NCI-H1694 treated with DMSO at 0.1 percent for 48 hours (cell line): ENCODE data around the gene WSCD2.

Experiments used
- DNase-seq: peaks from one replicate; lab custom pipeline; 2025; lab: John Stamatoyannopoulos, UW

Gene WSCD2

GRCh38 chr12:108268397-108268796 lies 139.3 kb downstream of the WSCD2 start:
- no peak for DNase-seq

DNA sequence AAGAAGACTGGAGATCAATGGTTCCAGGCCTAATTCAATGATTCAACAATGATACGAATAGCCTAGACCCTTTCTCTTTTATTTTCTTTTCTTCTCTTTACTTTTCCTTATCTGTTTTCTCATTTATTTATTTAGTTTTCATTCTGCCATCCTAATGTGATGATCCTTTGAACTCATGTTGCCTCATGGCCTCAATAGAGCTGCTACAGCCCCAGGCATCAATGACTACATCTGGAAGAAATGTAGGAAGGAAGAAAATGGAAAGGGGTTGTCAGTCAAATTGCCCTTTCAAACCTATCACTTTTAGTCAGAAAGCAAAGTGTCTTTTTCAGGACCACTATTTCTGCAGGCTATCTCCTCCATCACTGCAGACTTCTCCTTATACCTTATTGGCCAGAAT lies 140.1 kb downstream of the WSCD2 start:
- no peak for DNase-seq

DNA sequence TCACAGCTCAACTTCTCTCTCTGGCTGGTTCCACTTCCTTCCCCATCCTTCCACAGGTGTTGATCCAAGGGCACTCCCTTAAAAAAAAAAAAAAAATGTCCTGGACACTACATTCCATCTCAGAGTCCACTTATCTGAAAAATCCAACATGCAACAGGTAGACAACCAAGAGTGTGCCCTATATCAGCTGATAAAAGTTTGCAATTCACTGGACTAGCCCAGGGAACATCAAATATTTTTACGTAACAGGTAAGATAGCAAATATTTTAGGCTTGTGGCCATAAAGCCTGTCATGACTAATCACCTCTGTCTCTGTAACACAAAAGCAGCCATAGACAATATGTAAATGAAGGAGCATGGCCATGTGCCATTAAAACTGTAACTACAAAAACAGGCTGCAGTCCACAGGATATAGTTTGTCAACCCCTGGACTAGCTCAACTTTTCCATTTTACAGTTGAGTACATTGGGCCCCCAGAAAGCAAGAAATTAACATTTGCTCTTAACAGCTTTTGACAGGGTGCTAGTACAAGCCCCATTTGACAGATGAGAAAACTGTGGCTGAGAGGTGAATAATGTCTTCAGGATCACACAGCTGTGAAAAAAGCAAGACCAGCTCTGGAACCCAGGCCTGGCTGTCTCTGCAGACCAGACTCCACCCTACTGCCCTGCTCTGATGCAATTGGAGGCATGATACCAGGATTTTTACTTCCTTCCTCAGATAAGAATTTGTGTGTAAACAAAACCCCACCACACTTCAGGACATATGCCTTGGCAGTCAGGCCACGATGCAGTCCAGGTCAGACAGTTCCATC lies 141.2 kb downstream of the WSCD2 start:
- DNase-seq, result no peak

DNA sequence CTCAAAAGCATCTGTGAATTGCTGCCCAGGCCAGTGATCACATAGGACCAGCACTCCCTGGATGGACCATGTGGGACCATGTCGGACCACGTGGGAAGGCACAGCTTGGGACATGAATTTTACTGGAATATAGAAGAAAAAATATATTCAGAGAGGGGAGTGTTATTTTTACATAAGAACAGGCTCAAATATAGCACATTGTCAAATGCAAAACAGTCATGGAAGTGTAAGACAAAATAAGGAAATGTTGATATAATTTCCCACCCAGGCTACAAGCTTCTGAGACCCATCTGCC lies 141.7 kb downstream of the WSCD2 start:
- no peak for DNase-seq

DNA sequence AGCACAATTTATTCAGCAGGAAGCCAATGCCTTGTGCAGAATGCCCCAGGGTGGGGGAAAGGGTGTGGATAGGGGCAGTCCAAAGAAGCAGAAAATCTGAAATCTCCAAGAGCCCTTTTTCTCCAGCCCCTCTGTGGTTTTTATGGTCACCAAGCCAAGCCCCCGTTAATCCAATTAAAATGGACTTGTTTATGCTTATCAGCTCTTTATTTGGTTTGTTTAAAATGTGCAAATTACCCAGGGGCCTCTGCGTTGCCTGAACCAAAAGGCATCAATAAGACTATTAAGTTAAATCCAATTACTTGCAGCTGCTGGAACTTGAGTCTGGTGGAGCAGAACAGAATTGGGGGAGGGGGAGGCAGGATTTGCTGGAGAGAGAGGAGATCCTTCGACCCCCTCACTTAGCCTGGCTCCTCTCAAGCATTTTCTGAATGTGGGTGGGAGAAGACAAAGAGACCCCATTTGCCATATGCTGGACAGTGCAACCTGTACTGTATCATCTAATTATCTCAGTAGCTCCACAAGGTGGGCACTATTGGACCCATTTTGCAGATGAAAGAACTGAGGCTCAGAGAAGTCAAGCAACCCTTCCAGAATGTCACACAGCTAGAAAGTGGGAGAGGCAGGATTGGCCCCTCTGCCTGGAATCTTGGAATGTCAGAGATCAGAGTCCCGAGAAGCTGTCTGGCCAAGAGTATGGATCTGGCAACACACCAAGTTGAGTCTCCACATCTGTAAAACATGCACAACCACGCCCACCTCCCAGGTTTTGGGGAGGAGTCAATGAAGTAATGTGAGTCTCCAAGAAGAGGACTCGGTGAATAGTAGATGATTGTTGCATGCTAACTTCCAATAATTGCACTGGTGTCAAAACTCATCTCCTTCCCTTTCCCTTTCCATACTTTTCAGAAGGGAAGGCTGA lies 143.1 kb downstream of the WSCD2 start:
- DNase-seq, result no peak

GRCh38 chr12:108273217-108273616 lies 144.1 kb downstream of the WSCD2 start:
- DNase-seq, result no peak

- no peak for DNase-seq
These were observed 148.5 kb downstream of the WSCD2 start for GRCh38 chr12:108277613-108278012.

GRCh38 chr12:108282160-108282559 lies 153.1 kb downstream of the WSCD2 start:
- DNase-seq, result no peak

- no peak for DNase-seq
These were observed 153.6 kb downstream of the WSCD2 start for GRCh38 chr12:108282676-108283075.

GRCh38 chr12:108284163-108284562 lies 155.1 kb downstream of the WSCD2 start:
- DNase-seq, result no peak

- DNase-seq, result no peak
These were observed 155.9 kb downstream of the WSCD2 start for GRCh38 chr12:108285016-108285415.

DNA sequence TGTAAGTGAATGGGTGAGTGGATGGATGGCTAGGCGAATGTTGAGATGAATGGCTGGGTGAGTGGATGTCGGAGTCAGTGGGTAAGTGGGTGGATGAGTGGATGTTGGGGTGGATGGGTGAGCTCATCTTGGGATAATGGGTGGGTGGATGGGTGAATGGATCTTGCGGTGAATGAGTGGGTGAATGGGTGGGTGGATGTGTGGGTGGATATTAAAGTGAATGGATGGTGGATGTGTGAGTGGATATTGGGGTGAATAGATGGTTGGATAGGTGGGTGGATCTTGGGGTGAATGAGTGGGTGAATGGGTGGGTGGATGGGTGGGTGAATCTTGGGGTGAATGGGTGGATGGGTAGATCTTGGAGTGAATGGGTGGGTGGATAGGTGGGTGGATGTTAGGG lies 158.1 kb downstream of the WSCD2 start:
- no peak for DNase-seq

DNA sequence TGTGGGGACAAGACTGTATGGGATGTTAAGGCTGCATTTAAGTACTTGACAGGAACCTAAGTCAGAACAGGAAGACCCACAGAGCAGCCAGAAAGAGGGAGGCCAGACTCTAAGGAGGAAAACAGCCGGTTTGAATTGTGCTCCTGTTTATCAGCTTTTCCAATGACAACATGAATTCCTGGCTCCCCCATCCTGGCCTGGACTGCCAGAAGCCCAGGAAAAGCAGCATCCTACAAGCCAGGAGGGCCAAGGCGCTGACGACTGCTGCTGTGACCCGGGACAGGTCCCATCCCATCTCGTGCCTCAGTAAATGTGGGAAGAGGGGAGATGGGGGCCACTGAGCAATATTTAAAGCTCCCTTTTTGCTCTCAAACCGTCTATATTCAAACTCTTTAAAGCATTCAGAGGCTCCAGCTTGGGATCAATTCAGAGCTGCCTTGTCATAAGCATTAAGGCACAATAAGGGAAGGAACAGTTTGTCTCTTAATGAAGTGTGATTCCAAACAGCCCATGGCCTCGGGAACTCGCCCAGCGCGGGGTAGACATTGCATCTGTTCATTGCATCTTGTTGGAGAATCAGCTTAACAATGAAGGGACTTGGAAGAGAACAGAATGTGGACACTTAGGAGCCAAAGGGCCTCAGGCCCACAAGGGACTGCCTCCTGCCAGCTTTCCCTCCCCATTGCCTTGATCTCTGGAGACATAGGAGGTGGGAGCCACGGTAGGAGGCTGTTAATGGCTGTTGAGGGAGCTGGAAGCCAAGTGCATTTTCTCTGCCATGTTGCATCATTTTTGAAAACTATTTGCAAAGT lies 160.5 kb downstream of the WSCD2 start:
- no peak for DNase-seq

- no peak for DNase-seq
These were observed 166.6 kb downstream of the WSCD2 start for GRCh38 chr12:108295641-108296040.

- no peak for DNase-seq
These were observed 167.9 kb downstream of the WSCD2 start for GRCh38 chr12:108296945-108297344.

DNA sequence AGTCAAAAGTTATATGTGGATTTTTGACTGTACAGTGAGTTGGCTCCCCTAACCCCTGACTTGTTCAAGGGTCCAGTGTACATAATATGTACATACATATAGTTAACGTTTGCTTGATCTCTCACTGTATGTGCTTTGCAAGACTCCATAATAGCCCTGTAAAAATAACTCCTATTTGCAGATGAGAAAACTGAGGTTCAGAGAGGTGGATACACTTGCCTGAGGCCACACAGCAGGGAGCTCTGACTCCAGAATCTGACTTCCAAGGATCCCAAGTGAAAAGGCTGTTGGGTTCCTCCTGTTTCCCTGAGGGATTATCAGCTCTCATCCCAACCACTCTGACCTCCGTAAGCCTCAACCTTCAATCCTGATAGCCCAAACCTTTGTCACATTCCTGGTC lies 168.3 kb downstream of the WSCD2 start:
- DNase-seq, result no peak

DNA sequence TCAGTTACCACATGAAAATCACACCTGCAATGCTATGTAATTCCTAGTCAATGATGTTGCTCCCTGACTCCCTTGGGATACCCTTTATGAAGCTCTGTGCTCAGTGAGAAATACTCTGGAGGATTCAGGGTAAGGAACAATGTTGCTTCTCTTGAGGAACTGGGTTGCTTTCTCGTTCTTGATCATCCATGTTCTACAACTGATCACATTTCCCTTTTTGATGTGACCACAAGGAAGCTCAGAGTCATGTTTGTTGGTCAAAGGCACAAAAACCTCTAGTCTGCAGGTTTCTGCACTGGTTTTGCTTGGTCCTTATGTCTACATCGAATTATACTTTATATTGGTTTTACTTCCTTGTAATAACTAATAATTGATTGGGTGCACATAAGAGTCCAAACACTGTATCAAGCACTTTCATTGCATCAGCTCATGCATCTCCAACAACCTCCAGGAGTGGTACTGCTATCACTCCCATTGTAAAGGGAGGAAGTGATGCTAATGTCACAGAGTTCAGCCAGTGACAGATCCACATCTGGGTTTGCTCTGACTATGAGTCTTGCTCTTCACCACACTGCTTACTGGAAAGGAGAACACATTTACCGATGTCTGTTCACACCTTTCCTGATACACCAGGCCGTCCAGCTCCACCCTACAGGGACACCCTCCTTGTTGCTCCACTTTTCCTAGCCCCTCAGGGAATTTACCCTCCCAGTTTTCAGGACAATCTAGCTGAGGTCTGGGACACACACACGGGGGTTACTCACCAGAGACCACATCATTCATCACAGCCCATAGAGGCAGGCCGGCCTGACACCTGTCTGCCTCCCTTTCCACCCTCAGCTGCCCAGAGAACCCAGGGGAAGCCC lies 169.0 kb downstream of the WSCD2 start:
- no peak for DNase-seq

- DNase-seq, result no peak
These were observed 169.7 kb downstream of the WSCD2 start for GRCh38 chr12:108298761-108299275.

- no peak for DNase-seq
These were observed 170.4 kb downstream of the WSCD2 start for GRCh38 chr12:108299516-108299915.
